PC-9 (cell line): ENCODE results near the gene TRAPPC5.
"Not testable (repeated sequence)": the region's sequence is repeated elsewhere in the genome, so short reads cannot be mapped to it uniquely, and the experiment has no call there.

Experiments
- CTCF ChIP-seq: fragments of 200-600 bp; sonication (generic); conservative IDR thresholded peaks from 2 replicates; pipeline ENCODE4 v1.6.1; 2017; ENCODE audit warnings: mixed run types, antibody characterized with exemption, mild to moderate bottlenecking, moderate library complexity
- EZH2 ChIP-seq: fragments of 200-600 bp; sonication (generic); IDR thresholded peaks from 2 replicates; pipeline ENCODE4 v1.8.0; 2017; ENCODE audit warnings: antibody characterized with exemption, low read depth

GRCh38 chr19:7643629-7644549 lies 36.7 kb upstream of the TRAPPC5 start:
- not testable (repeated sequence) for TF ChIP-seq EZH2, CTCF
